ENCODE measurements around the gene BICD1.

- TF ChIP-seq ZNF451 (CRISPR knock-in tag; IDR thresholded peaks at IDR 0.05) (no peak), EZH2 (conservative IDR thresholded peaks at IDR 0.05; ENCODE audit: low read depth, low read length) (no peak), MZF1 (CRISPR knock-in tag; IDR thresholded peaks at IDR 0.05; ENCODE audit: borderline replicate concordance) (no peak)
Observed at GRCh38 chr12:32159381-32159780, 52.7 kb downstream of the BICD1 start.

All from HepG2 (cell line).